HG03108 (cell line): ENCODE measurements around the gene PALM.
"Not testable (repeated sequence)": the region's sequence is repeated elsewhere in the genome, so short reads cannot be mapped to it uniquely, and the experiment has no call there.

Source experiments
- ATAC-seq: cut with Tn5 transposase; IDR thresholded peaks from one replicate; pipeline ENCODE4 v1.9.1; 2021; ENCODE audit warnings: moderate library complexity; ENCODE audit not compliant: unreplicated experiment

Gene PALM

GRCh38 chr19:703651-704446 lies 4.9 kb upstream of the PALM start:
- peak; percentile 43 for ATAC-seq

DNA sequence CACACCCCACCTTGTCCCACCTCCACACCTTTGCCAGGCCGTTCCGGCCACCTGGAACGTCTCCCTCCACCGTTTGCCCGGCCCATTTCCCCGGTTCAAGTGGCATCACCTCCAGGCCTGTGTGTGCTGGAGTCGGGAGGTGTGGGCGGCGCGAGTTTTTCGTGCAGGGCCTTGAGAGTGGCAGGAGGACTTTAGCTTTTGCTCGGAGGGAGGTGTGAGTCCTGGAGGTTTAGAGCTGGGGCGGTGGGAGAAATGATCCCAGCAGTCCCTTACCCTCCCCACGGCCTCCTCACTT lies 4.3 kb upstream of the PALM start:
- ATAC-seq = no peak

- no peak for ATAC-seq
Measured at GRCh38 chr19:709196-709964, 645 bp downstream of the PALM start.

DNA sequence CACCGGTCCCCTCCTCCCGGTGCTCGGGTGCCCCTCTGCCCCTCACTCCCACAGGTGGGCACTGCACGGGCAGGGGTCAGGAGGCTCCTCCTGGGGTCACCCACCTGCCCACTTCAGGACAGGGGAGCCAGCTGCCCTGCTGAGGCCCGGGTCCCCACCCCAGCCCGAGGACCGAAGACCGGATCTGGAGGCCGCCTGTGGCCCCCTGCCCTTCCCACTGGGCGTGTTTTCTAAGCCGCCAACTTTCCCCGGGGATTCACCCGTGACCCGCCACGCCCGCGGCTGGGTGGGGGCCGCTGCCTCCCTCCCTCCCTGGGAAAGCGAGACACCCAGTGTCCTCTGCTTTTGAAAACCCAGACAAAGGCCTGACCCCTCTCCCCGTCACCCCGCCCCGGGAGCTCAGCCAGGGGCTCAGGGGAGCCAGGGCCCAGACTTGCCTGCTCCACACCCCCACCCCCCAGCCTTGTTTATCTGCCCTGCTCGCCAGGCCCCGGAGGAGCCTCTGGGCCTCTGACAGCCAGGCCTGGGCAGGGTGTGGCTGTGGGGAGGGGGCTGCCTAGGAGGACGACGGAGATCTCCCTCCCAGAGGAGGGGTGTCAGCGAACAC lies 1.3 kb downstream of the PALM start:
- no peak for ATAC-seq

DNA sequence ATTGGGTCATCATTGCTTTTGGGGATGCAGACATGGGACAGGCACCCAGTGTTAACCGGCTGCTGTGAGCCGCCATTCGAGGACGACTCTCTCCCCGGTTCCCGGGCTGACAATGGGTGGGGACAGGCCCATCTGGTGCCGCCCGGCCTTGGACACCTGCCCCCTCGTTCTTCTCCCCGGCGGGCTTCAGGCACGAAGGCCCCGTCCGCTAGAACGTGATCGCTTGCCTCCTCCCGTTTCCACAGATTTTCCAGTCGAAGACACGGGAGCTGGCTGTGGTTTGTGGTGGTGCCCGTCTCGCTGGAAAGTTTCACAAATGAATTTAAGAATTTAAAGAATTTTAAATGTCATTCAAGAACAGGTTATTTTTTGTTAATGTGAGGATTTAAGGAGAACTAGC lies 2.0 kb downstream of the PALM start:
- ATAC-seq = no peak

DNA sequence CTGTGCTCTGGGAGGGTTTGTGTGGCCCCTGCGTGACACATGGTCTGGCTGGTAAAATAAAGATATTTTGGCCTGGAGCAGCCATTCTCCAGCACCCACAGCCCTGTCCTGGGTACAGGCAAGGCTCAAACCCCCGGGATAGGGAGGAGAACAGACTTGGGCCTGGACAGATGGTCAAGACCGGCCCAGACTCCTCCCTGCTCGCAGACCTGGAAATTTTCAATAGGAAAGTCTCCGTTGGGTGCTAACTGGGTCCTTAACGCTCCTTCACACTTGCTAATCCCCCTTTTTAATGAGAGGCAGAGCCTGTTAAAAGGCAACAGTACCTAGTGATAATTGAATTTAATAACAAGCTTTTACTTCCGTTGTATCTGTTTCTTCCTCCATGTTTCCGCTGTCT lies 2.5 kb downstream of the PALM start:
- ATAC-seq = no peak

GRCh38 chr19:715347-715746 lies 6.6 kb downstream of the PALM start:
- no peak for ATAC-seq

DNA sequence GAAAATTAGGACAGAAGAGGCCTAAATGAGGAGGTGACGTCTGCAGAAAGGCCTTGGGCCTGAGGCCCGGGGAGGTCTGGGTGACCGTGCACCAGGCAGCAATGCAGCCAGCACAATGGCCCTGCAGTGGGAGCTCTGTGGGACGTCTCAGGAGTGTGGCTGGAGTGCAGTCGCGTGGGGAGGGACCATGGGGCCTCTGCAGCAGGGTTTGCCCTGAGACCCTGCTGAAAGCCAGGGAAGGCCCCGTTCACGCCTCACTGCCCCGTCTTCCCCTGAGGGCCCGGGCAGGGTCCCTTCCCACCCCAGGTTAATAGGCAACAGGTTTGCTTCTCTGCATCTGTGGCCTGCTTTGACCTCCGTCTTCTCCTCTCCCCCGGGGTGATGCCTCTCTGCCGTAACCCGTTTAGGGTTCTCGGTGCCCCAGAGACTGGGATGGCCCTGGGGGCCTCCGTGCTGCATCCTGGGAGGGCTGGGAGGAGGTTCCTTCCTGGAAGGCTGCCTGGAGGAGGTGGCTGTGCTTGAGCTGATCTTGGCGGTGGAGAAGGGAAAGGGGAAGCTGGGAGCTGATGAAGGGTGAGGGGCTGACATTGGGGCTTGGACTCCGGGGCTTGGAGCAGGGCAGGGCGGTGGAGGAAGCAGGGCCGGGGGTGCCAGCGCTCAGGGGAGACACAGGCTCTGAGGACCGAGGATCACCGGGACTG lies 9.7 kb downstream of the PALM start:
- no peak for ATAC-seq

GRCh38 chr19:718991-719512 lies 10.3 kb downstream of the PALM start:
- no peak for ATAC-seq

- ATAC-seq = no peak
Measured at GRCh38 chr19:719636-720344, 11.1 kb downstream of the PALM start.

DNA sequence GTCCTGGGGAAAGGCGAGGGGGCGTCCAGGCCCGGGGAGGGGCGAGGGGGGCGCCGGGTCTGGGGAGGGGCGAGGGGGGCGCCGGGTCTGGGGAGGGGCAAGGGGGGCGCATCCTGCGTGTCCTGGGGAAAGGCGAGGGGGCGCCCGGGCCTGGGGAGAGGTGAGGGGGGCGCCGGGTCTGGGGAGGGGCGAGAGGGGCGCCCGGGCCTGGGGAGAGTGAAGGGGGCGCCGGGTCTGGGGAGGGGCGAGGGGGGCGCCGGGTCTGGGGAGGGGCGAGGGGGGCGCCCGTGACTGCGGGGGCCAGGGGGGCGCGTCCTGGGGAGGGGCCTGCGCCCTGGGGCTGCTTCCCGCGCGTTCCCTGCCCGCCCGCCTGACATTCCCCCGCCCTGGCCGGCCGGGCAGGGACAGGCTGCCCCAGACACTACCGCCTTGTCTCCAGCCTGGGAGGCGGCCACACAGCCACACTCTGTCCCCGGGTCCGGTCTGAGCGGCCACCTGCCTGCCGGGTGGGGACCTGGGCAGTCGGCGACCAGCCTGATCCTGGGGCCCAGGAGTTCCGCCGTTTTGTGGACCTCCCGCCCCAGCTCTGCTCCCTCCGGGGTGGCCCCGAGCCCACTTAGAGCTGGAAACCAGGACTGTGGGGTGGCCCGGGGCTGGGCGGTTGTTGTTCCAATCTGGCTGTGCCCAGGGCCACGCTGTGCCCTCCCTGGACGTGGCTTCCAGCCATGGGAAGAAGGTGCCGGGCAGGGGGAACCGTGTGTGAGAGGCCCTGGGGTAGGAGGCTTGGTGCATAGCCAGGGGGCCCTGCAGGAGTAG lies 11.8 kb downstream of the PALM start:
- no peak for ATAC-seq

- ATAC-seq = no peak
Measured at GRCh38 chr19:722553-723101, 13.9 kb downstream of the PALM start.

GRCh38 chr19:723247-723646 lies 14.5 kb downstream of the PALM start:
- no peak for ATAC-seq

DNA sequence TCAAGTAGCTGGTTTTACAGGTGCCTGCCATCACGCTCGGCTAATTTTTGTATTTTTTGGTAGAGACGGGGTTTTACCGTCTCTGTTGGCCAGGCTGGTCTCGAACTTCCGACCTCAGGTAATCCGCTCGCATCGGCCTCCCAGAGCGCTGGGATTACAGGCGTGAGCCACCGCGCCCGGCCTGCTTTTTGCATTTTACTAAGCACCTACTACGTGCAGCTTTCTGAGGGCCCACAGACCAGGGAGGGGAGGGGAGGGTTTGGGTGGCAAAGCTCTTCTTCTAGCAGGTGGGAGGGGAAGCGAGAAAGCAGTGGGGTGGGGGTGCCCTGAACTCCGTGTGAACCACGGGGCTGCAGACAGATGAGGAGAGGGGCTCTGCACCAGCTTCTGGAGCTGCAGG lies 15.0 kb downstream of the PALM start:
- no peak for ATAC-seq

GRCh38 chr19:725461-726089 lies 16.8 kb downstream of the PALM start:
- ATAC-seq = no peak

GRCh38 chr19:726993-727956 lies 18.5 kb downstream of the PALM start:
- no peak for ATAC-seq

- no peak for ATAC-seq
Measured at GRCh38 chr19:728011-728410, 19.3 kb downstream of the PALM start.

DNA sequence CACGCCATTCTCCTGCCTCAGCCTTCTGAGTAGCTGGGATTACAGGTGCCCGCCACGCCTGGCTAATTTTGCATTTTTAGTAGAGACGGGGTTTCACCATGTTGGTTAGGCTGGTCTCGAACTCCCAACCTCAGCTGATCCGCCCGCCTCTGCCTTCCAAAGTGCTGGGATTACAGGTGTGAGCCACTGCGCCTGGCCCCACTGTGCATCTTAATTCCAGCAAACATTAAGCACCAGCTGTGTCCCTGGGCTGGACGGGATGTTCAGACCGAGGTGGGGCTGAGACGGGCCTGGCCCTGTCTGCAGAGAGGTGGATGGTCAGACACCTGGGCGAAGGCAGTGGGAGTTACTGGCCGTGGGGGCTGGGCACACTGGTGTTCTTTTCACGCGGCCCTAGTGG lies 20.8 kb downstream of the PALM start:
- ATAC-seq = not testable (repeated sequence)
